ENCODE results near the gene MED4.

The MED4 gene

DNA sequence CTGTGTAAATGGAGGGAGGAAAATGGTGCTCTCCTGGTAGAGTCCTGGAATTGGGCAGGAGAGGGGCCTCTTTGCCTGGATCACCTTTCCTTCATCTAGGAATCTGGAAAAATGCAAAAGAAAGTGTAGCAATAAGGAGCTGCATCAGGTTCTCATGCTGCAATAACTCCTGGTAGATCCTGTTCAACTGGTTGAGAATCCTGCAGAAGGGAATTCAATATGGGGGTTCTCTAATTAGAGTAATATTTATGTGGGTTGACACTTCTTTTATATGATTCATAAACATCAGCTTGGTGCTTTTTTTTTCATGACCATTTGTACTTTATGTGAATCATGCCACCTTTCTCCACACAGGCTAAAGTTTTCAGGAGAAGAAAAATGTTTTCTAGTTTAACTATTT lies 66.8 kb downstream of the MED4 start:
- DNase-seq, result no peak
